AG09319 (cell line): ENCODE measurements around the gene VMP1.
"Not testable (repeated sequence)": the region's sequence is repeated elsewhere in the genome, so short reads cannot be mapped to it uniquely, and the experiment has no call there.

Source experiments
- DNase-seq: peaks from one replicate; pipeline ENCODE4 v3.0.0-alpha.2; 2010; ENCODE audit warnings: low read depth; ENCODE audit errors: extremely low read depth
- TF ChIP-seq, protein P1 (sequence below): IDR thresholded peaks from 2 replicates; pipeline ENCODE4 v1.5.1; 2011; ENCODE audit warnings: low read depth, mild to moderate bottlenecking, inconsistent platforms, low read length, moderate library complexity

VMP1 gene

DNA sequence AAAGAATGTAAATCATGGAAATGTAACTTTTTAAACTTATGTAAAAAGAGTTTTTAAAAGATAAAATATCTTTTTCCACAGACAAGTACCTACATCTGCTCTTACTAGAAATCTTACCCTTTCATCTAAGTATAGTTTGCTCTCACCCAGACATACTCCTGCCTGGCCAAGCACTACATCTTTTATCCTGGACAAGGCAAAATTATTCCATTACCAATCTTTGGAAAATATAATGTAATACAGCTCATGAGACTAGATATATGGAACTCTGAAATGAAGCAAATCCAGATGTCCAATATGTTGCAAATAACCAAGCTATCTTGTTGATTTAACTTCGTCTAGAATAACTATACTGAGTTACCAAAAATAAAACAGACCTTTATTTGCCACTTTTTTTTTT lies 50.0 kb downstream of the VMP1 start:
- DNase-seq = no peak
- TF ChIP-seq, protein P1, sequence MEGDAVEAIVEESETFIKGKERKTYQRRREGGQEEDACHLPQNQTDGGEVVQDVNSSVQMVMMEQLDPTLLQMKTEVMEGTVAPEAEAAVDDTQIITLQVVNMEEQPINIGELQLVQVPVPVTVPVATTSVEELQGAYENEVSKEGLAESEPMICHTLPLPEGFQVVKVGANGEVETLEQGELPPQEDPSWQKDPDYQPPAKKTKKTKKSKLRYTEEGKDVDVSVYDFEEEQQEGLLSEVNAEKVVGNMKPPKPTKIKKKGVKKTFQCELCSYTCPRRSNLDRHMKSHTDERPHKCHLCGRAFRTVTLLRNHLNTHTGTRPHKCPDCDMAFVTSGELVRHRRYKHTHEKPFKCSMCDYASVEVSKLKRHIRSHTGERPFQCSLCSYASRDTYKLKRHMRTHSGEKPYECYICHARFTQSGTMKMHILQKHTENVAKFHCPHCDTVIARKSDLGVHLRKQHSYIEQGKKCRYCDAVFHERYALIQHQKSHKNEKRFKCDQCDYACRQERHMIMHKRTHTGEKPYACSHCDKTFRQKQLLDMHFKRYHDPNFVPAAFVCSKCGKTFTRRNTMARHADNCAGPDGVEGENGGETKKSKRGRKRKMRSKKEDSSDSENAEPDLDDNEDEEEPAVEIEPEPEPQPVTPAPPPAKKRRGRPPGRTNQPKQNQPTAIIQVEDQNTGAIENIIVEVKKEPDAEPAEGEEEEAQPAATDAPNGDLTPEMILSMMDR = no peak

DNA sequence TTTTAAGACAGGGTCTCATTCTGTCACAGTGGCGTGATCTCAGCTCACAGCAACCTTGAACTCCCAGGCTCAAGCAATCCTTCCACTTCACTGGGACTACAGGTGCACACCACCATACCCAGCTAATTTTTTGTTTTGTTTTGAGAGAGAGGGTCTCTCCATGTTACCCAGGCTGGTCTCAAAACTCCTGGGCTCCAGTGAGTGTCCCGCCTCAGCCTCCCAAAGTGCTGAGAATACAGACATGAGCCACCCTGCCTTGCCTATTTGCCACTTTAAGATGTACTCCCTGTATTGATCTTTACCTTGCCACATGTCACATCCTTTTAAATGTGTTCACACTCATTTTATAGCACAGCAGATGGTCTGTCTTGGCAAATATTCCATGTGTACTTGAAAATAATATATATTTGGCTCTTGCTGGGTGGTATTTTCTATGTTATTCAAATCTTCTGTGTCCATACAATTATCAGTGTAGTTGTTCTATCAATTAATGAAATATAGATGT lies 50.5 kb downstream of the VMP1 start:
- no peak for DNase-seq
- TF ChIP-seq, protein P1 = no peak

DNA sequence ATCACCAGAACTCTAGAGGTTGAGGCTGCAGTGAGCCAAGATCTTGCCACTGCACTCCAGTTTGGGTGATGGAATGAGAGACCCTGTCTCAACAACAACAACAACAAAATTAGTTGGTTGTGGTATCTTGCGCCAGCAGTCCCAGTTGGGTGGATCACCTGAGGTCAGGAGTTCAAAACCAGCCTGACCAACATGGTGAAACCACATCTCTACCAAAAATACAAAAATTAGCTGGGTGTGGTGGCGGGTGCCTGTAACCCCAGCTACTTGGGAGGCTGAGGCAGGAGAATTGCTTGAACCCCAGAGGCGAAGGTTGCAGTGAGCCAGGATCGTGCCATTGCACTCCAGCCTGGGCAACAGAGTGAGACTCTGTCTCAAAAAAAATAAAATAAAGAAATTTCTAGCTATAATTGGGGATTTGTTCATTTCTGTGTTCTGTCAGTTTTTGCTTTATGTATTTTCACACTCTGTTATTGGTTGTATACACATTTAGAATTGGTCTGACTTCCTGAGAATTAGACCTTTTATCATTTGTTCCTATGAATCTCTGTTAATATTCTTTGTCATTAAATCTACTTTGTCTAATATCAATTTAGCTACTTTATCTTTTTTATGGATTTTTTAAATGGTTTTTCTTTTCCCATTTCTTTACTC lies 51.7 kb downstream of the VMP1 start:
- DNase-seq = not testable (repeated sequence)

DNA sequence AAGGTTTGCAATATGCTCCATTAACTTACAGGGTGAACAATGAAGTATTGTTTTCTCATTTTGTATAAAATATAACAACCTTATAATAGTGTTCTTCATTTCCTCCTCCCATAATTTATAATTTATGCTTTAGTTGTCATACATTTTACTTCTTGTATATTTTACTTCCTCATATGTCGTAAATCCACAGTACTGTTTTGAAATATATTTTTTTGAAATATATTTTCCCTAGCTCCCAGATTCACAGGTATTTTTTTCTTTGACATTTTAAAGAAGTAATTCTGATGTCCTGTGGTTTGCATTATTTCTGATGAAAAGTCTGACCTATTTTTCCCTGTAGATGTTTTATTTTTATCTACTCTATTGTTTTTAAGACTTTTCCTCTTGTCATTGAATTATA lies 52.7 kb downstream of the VMP1 start:
- TF ChIP-seq, protein P1 = no peak
- DNase-seq = no peak

DNA sequence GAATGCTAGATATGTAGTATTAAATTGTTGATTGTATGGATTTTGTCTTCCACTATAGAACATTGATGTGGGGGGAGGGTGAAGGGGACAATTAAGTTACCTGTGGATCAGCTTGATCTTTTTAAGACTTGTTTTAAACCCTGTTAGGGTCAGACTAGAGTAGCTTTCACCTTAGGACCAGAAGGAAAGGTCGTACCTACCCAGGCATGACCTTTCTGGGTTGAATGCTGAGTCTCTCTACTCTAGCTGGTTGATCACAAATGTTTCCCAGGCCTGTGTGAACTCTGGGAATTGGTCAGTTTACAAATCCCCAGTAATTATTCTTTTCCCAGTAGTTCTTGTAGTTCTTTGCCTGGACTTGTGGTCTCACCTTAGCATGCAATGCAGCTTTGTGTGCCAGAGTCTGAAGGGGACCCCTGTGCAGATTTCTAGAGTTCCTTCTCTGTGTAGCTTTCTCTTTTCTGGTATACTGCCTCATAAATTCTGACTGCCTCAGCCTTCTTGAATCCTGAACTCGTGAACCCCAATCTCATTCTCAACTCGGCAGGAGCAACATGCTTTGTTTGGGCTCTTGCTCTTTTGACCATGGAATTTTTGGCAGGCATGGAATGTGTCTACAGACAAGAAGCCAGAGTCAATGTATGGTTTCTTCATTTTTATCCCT lies 54.1 kb downstream of the VMP1 start:
- TF ChIP-seq, protein P1 = no peak
- DNase-seq = no peak

DNA sequence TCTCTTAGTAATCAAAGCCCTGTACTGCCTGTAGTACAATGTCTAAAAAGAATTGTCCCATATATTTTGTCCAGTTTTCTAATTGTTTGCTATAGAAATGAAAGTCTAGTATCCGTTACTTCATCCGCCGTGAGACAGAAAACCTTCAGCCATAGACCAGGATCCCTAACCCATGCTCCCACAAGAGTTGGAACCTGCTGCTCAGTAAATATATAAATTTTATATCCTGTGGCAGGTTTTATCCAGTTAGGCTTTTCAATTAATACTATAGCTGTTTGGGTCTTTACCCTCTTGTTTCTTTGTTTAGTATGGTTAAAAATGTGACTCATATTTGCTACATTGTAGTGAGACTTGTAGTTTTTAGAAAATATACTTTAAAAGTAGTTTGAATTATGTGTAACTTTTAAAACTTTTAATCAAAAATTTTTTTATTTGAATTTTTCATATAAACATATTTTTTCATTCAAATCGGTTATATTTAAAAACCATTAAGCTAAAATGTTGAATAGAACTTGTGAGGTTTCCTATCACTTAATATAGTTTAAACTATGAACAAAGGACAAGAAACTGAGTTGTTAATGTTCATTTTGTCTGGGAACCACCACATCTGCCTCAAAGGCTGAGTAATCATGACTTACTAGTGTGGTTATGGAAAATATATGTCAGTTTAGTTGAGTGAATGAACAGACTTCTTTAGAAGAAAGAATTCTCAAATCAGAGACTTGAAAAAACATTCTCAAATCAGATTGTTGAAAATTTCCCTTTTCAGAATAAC lies 54.8 kb downstream of the VMP1 start:
- TF ChIP-seq, protein P1 = no peak
- no peak for DNase-seq

DNA sequence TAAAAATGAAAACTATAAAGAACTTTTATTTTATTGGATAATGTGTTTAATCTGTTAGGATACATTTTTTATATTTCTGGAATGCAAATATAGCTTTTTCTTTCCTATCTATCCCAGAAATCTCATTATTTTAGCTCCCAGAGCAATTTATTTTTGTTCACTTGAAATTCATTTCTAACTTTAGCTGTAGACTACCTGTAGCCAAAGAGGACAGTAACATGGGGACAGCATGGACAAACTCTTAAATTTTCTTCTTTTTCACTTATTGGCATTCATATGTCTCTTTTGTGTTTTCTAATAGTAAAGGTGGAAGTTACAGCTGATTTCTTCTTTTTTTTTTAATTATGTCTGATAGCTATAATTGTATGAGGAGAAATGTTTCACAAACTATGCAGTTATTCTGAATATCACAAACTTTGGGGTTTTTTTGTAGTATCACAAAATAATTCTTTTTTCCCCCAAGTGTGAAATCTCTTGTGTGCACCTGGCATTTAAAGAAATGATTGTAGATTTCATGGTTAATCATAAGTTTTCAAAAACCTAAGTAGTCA lies 55.4 kb downstream of the VMP1 start:
- TF ChIP-seq, protein P1 = no peak
- DNase-seq = no peak
